ENCODE data around the gene CPLX1.
A peak's percentile ranks its signal among the peaks of the same experiment; 100 is the strongest.

The CPLX1 gene

DNA sequence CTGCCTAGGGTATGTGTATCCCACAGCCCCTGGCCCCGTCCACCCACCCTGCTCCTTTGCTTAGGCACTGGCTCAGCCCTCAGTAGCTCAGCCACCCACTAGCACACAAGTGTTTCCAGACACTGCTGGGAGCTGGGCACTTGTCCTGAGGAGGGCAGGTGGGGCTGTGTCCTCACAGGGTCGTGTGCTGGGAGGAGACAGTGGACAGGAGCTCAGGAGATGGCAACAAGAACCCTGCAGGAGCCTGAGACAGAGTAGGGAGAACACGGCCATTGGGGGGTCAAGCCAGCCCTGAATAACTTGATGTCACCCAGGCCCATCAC, 5.5 kb upstream of the CPLX1 start:
- no peak for DNase-seq

DNA sequence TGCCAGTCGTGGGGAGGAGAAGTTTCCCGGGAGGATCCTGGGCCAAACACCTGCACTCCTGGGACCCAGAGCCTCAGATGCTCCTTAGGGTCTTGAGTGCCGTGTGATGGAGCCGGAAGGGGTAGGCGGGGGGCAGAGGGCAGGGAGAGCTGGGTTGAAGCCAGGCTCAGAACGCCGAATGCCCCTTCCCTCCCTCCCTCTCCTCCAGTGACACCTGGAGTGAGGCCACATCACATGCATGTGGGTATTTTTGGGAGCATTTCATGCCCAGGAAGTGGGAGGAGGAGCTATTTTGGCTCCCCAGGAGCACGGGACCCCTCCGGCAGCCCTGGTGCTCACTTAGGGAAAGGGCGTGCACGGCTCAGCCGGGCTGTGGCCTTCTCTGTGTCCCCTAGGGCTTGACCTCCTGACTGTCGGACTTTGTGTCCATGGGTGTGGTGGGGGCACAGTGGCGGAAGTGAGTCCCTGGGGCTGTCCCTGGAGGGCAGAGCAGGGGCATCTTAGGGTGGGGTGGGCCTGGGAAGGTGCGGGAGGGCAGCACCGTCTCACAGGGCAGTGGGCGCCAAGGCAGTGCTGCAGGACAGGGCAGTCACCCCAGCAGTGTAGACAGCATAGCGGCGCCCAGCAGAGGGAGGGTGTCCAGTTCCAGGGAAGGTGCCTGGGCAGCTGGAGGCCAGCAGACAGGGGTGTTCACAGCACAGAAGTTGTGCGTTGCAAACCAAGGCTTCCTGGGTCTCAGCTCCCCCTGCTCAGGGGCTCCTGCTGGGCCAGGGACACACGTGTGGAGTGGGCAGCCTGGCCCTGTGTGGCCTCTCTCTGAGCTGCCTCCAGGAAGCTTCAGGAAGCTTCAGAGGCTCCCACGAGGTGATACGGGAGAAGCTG, 4.9 kb upstream of the CPLX1 start:
- DNase-seq, result no peak

DNA sequence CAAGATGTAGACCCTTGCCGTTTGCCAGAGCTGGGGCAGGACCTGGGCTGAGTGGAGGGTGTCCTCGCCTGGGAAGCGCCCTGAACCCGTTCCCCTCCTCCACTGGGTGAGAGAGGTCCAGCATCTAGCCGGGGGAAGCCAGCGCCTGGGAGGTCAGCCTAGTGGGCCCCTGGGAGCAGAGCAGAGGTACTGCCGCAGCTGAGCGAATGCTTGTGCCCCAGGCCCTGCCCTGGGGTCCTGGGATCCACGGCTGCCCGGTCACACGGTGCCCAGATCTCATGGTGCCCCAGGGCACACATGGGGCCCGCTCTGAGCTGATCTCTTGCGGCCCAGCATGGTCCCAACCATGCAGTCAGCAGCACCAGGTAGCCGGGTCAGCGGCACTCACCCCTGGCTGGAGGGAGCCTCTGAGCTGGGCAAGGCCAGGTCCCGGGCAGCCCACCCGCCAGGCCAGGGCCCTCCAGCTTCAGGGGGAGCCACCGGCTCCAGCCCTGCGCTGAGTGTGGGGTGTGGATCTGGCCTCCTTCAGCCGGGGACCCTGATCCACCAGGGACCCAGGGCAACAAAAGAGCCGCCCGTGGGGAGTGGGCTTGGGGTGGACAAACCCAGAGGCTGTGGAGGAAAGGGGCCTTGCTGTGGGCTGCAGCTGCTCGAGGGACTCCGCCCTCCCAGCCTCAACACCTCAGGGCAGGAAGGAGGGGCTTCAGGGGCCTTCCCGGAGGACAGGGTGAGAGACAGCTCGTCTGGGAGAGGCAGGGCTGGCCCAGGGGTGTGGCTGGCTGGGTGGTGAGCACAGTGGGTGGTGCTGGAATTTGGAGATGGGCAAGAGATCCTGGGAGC, 4.1 kb upstream of the CPLX1 start:
- DNase-seq, result no peak

GRCh38 chr4:829291-829690, 3.4 kb upstream of the CPLX1 start:
- no peak for DNase-seq

DNA sequence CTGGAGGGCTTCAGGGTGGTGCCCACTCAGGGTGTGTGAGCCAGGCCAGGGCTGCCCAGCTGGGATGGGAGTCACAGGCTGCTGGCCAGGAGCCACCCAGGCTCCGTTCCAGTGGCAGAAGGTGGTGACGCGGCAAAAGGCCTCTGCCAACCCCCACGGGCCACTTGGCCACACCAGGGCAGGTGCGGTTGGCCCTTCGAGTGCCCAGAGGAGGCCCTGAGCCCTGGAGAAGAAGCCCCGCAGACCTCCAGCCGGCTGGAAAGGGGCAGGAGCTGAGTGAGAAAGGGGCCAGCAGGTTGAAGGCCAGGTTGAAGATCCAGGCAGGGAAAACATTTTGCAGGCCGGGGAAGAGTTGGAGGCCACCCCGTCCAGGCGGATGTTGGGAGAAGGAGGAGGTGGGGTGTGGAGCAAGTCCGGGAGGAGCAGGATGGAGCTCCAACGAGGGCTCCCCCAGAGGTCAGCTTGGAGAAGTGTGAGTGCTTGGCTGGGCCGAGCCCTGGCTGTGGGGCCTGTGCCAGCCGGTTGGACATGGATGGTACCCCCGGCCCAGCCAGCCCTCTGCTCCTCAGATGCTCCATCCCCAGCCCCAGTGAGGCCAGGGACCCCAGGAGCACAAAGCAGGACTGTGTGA, 2.8 kb upstream of the CPLX1 start:
- peak in 1 of 2 experiments; percentile 20 for DNase-seq

DNA sequence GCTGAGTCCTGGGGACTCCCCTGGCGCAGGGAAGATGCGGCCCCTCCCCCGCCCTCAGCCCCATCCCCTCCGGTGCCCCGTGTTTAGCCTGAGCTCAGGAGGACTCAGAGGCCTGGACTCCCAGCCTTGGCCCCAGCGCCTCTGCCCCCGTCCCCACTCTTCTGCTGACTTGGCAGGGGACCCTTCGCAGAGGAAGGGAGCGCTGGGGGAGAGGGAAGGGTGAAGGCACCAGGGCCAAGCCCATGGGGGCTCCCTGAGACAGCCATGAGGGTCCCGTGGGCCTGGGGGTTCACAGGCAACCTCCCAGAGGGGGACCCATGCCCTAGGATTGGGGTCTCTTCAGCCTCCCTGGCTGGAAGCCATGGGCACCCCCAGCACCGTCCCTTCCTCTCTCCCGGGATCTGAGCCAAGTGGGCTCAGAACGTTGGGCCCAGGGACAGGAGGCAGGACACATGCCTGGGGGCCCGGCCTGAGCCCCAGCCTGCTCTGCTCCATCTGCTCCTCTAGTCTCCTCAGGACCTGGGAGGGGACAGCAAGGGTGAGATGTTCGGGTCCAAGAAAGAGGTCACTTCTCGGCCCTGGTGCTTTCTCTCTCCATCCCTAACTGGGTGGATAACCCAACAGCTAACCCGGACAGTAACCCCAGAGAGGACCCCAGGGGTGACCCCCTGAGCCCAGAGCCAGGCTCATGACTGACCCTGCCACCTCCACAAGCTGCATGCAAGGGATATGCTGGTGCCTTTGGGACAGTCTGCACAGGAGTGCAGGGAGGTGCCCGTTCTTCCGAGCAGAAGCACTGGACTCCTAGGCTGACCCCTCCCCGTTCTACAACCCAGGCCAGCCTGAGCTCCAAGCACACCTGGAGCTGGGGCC, 1.5 kb upstream of the CPLX1 start:
- no peak for DNase-seq

GRCh38 chr4:826508-827208, 729 bp upstream of the CPLX1 start:
- DNase-seq, result no peak

GRCh38 chr4:825063-825970, 612 bp downstream of the CPLX1 start:
- no peak for DNase-seq

GRCh38 chr4:824461-825062, 1.4 kb downstream of the CPLX1 start:
- no peak for DNase-seq

GRCh38 chr4:823761-824460, 2.0 kb downstream of the CPLX1 start:
- DNase-seq, result no peak

GRCh38 chr4:823176-823760, 2.7 kb downstream of the CPLX1 start:
- DNase-seq, result no peak

GRCh38 chr4:822361-823175, 3.4 kb downstream of the CPLX1 start:
- DNase-seq, result no peak

- no peak for DNase-seq
Measured at GRCh38 chr4:821631-822030, 4.3 kb downstream of the CPLX1 start.

- DNase-seq, result no peak
Measured at GRCh38 chr4:821181-821591, 4.7 kb downstream of the CPLX1 start.

DNA sequence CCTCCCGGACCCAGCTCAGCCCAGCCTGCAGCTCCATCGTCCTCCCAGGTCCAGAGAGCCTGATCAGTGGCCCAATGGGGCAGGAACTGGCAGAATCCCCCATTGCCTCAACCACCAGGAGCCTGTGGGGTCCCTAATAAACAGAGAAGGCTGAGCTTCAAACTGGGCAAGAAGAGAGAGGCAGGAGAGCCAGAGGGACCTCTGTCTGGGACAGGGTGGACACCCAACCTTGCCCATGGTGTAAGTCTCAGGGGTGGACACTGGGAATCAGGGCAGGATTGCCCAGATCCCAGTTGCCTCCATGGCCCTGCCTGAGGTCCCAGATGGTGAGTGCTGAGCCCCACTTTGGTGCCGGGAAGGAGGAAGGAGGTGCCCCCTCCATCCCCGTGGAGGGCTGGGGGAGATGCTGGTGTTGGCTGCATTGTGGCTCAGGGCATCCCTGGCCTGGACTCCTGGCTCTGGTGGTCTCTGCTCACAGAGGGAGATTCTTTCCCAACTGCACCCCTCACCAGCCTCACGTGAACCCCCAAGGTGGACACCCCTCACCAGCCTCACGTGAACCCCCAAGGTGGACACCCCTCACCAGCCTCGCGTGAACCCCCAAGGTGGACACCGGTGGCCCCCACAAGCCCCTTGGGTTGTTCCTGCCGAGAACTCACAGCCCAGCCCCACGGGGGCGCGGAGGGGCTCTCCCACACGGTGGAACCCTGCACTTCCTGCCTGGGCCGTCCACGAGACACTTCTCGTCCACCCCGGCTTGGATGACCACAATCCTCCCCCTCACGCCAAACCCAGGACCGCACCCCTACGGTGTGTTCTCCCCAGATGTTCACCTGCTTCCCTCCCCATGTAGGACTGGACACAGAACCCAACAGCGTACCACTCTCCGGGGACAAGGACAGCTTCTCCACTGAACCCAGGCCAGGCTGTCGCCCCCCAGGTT, 5.4 kb downstream of the CPLX1 start:
- DNase-seq, result no peak

- DNase-seq, result no peak
Measured at GRCh38 chr4:819401-820229, 6.3 kb downstream of the CPLX1 start.
